GM19240 (cell line): ENCODE results near the gene SRGAP3.
"Not testable (repeated sequence)": the region's sequence is repeated elsewhere in the genome, so short reads cannot be mapped to it uniquely, and the experiment has no call there.

Experiments used
- DNase-seq: peaks from one replicate; pipeline ENCODE4 v3.0.0; 2011; ENCODE audit warnings: low spot score; ENCODE audit not compliant: insufficient read length

SRGAP3 gene

GRCh38 chr3:9088441-9089353 is 160.7 kb downstream of the SRGAP3 start:
- no peak for DNase-seq

- DNase-seq, result no peak
These were observed 161.5 kb downstream of the SRGAP3 start for GRCh38 chr3:9087831-9088413.

GRCh38 chr3:9085428-9085827 is 164.0 kb downstream of the SRGAP3 start:
- DNase-seq, result not testable (repeated sequence)

GRCh38 chr3:9081184-9081818 is 168.1 kb downstream of the SRGAP3 start:
- no peak for DNase-seq

- no peak for DNase-seq
These were observed 169.3 kb downstream of the SRGAP3 start for GRCh38 chr3:9080163-9080562.

- no peak for DNase-seq
These were observed 169.8 kb downstream of the SRGAP3 start for GRCh38 chr3:9079676-9080075.

- no peak for DNase-seq
These were observed 170.7 kb downstream of the SRGAP3 start for GRCh38 chr3:9078561-9079240.

GRCh38 chr3:9077029-9077428 is 172.4 kb downstream of the SRGAP3 start:
- DNase-seq, result no peak

- DNase-seq, result no peak
These were observed 173.7 kb downstream of the SRGAP3 start for GRCh38 chr3:9075762-9076161.

GRCh38 chr3:9074079-9074478 is 175.4 kb downstream of the SRGAP3 start:
- DNase-seq, result no peak

GRCh38 chr3:9072667-9073009 is 176.8 kb downstream of the SRGAP3 start:
- DNase-seq, result no peak

- DNase-seq, result no peak
These were observed 177.3 kb downstream of the SRGAP3 start for GRCh38 chr3:9071936-9072666.

GRCh38 chr3:9070961-9071360 is 178.5 kb downstream of the SRGAP3 start:
- DNase-seq, result no peak

- no peak for DNase-seq
These were observed 179.5 kb downstream of the SRGAP3 start for GRCh38 chr3:9069971-9070370.

GRCh38 chr3:9068051-9068450 is 181.4 kb downstream of the SRGAP3 start:
- no peak for DNase-seq

GRCh38 chr3:9067352-9067975 is 182.0 kb downstream of the SRGAP3 start:
- DNase-seq, result peak; percentile 39

GRCh38 chr3:9066775-9067174 is 182.7 kb downstream of the SRGAP3 start:
- DNase-seq, result no peak

GRCh38 chr3:9066141-9066540 is 183.3 kb downstream of the SRGAP3 start:
- no peak for DNase-seq

GRCh38 chr3:9064850-9065249 is 184.6 kb downstream of the SRGAP3 start:
- no peak for DNase-seq

- no peak for DNase-seq
These were observed 185.2 kb downstream of the SRGAP3 start for GRCh38 chr3:9064251-9064650.

GRCh38 chr3:9062570-9062969 is 186.9 kb downstream of the SRGAP3 start:
- DNase-seq, result no peak
